Bronchial epithelial cell (primary cell): ENCODE measurements around the gene P2RY2. TPM values are rescaled to one million over a fixed set of nuclear protein-coding genes. Genes with fewer than 3 reads are reported as not detected.

Source experiments
- DNase-seq: peaks from one replicate; pipeline ENCODE4 v3.0.0-alpha.2; 2010; ENCODE audit warnings: low read depth
- FAIRE-seq: peaks from 2 replicates; lab custom pipeline; 2011; peaks lifted over from hg19 to GRCh38; lab: Jason Lieb, UNC
- H3K27me3 ChIP-seq: 2 replicates; pipeline ENCODE4 v1.5.1; 2011; ENCODE audit warnings: low read length; ENCODE audit not compliant: control insufficient read depth, insufficient read depth
- H3K36me3 ChIP-seq: 2 replicates; pipeline ENCODE4 v1.5.1; 2011; ENCODE audit warnings: low read length; ENCODE audit not compliant: control insufficient read depth, insufficient read depth
- H3K4me3 ChIP-seq: 2 replicates; pipeline ENCODE4 v1.5.1; 2011; ENCODE audit warnings: mild to moderate bottlenecking, low read depth, low read length, control low read depth
- total RNA-seq: library from RNA; depleted of rRNA; stranded (reverse); fragments of >200 nt; gene quantifications from 2 replicates; pipeline ENCODE4 v1.2.1, GENCODE V29; 2014
- TF ChIP-seq, protein P1 (sequence below): IDR thresholded peaks from 2 replicates; pipeline ENCODE4 v1.5.1; 2011; ENCODE audit warnings: mild to moderate bottlenecking, moderate library complexity, low read length, control low read depth, inconsistent platforms; ENCODE audit not compliant: insufficient read depth, severe bottlenecking

The P2RY2 gene
- total RNA-seq, 1 donor from 2014 or later, result 9.0 TPM

DNA sequence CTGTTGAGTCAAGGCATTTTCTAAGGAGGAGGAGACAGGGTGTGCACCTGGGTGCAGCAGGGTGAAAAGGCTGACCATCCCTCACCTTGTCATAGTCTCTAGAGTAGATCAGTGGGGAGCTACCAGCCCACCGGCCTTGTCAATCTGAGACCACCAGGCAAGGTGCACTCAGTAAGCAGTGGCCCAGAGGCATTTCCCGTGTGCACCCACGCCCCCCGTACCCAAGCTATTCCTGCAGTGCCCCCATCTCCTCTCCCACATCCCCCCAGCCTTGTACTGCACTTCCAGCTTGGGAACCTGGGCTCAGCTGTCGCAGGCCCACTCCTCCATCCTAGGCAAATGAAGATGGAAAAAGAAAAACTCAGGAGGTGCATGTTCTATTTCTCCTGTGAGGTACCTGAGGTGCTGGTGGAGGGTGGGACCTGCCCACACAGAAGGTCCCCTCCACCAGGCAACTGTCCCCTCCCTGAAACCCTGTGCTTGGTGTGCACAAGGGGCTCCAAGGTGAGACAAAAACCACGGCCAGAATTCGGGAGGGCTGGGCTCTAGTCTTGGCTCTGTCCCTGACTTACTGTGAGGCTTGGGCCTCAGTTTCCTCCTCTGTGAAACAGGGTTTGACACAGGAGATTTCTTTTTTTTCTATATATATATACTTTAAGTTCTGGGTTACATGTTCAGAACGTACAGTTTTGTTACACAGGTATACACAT lies 8.4 kb downstream of the P2RY2 start:
- Histone ChIP-seq H3K4me3 (no peak overlapping the region), H3K27me3 (no peaks in the 10 kb centered on the region), H3K36me3 (peaks cover 27% of the 10 kb centered on the region)
- FAIRE-seq (no peak), DNase-seq (no peak)
- TF ChIP-seq, protein P1, sequence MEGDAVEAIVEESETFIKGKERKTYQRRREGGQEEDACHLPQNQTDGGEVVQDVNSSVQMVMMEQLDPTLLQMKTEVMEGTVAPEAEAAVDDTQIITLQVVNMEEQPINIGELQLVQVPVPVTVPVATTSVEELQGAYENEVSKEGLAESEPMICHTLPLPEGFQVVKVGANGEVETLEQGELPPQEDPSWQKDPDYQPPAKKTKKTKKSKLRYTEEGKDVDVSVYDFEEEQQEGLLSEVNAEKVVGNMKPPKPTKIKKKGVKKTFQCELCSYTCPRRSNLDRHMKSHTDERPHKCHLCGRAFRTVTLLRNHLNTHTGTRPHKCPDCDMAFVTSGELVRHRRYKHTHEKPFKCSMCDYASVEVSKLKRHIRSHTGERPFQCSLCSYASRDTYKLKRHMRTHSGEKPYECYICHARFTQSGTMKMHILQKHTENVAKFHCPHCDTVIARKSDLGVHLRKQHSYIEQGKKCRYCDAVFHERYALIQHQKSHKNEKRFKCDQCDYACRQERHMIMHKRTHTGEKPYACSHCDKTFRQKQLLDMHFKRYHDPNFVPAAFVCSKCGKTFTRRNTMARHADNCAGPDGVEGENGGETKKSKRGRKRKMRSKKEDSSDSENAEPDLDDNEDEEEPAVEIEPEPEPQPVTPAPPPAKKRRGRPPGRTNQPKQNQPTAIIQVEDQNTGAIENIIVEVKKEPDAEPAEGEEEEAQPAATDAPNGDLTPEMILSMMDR, result no peak

DNA sequence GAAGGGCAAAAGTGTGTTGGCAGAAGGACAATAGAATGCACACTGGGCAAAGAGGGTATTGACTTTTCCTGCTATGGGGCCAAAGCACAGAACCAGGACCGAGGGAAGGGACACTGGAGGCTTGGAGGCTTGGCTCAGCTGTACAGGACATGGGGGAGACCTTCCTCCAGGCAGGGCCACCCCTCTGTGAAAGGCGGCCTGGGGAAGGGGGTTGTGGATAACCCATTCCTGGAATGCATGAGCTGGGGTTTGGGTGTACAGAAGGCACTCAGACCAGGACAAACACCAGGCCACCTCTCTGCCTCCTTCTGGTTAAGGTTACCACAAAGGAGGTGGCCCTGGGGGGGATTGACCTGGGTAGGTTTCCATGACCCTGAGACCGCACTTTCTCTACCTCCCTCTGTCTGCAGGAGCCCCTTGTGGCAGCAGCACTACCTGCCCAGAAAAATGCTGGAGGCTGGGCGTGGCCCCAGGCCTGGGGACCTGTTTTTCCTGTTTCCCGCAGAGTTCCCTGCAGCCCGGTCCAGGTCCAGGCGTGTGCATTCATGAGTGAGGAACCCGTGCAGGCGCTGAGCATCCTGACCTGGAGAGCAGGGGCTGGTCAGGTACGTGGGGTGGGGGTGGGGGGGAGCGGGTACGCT lies 9.6 kb downstream of the P2RY2 start:
- FAIRE-seq (no peak), DNase-seq (peak; percentile 88)
- TF ChIP-seq, protein P1, result peak; percentile 69

DNA sequence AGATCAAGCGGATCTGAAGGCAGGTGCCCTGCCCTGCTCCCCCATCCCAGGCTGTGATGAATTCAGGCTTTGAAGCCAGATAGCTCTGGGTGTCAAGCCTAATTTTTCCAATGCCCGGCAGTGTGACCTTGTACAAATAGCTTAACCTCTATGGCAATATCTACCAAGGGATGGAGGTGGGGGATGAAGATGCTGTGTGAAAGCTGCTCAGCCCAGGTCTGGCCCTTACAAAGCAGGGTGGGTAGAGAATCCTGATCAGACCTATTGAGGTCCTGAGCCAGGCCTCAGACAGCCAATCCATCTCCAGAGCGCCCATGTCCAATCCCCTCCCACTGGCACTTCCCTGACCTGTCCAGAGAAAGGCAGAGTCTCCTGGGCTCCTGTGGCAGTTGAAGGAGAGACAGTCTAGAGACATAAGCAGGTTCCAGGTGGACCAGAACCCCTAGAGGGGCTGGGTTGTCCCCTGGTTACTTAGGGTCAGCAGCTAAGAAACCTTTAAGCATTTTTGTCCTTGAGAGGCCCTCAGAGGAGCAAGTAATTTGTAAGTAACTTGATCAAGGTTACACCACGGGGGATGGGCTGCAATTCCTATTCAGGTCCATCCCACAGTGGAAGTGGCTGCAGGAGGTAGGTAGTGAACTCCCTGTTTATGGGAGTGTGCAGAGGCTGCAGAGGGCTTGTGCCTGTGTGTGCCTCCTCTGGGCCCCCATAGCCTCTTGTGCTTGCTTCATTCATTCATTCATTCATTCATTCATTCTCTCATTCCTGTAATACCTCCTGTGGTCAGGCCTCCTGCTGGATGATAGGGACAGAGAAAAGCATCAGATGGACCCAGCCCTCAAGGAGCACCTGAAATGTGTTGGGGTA lies 10.4 kb downstream of the P2RY2 start:
- Histone ChIP-seq H3K27me3 (no peaks in the 10 kb centered on the region), H3K36me3 (peaks cover 30% of the 10 kb centered on the region), H3K4me3 (no peak overlapping the region)
- FAIRE-seq, result no peak
- no peak for DNase-seq
- TF ChIP-seq, protein P1, result no peak

More for the DNA sequence above, 9.6 kb downstream of the P2RY2 start:
- Histone ChIP-seq H3K4me3 (no peak overlapping the region), H3K27me3 (no peaks in the 10 kb centered on the region), H3K36me3 (peaks cover 28% of the 10 kb centered on the region)

DNA sequence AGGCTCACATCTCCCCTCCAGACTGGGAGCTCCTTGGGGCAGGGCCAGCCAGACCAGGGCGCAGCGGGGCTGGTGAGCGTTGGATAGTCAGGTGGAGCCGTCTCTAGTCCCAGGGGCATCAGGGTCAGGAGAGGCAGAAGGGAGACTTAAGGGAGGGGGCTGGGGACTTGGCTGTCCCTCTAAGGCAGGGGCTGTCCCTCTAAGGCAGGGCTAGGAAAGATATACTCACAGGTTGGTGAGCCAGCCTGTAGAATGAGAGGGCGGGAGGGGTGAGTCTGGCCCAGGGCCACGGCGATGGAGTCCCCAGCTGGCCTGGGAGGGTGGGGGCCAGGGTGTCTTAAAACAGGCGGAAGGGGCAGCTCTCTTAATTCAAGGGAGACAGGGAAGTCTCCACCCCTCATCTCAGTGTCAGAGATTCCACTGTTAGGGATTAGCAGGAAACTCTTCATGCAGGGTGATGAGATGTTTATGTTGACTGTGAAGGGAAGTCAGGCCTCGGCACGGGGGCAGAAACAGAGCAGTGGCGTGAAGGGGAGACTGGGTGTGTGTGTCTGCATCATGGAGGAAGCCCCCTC lies 11.3 kb downstream of the P2RY2 start:
- Histone ChIP-seq H3K4me3 (no peak overlapping the region), H3K27me3 (no peaks in the 10 kb centered on the region), H3K36me3 (peaks cover 31% of the 10 kb centered on the region)
- FAIRE-seq (no peak), DNase-seq (no peak)
- TF ChIP-seq, protein P1, result no peak

DNA sequence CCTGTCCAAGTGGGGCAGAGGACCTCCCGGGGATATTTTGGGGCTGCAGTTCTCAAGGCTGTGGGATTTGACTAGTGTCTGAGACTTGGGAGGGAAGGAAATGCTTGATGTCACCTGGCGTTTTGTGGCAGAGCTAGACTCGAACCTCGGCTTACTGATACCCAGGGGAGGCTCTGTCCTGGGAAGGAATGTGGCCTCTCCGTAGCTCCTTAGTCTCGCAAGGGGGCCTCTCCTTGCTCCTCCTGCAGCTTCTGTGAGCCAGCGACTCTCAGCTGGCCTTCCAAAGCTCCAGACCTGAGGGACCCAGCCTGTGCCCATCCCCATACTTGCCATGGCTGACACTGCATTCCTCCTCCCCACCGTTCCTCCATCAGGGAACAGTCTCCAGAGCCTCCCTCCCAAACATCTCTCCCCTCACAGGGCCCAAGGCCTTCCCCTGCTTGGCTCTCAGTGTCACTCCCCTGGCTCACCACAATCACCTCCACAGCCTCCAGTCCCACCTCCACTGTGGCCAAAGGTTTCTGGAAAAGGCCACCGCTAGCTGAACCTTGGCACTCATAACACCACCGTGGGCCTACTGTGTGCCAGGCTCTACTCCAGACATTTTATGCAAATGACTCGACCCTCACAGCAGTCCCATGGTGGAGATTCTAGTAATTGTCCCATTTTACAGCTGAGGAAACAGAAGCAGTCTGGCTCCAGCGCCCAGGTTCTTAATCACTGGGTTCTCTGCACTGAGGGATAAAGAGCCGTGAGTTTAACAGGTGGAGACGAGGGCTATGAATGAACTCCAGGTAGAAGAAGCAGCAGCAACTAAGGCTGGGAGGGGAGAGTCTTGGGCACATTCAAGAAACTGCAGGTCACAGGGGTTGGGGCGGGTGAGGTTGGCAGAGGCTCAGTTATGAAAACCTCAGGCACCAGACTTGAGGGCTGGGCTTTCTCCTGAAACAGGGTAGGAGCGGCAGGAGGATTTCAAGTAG lies 12.1 kb downstream of the P2RY2 start:
- no peak for FAIRE-seq
- Histone ChIP-seq H3K36me3 (peaks cover 33% of the 10 kb centered on the region), H3K27me3 (no peaks in the 10 kb centered on the region), H3K4me3 (no peak overlapping the region)
- TF ChIP-seq, protein P1, result no peak
- no peak for DNase-seq
